DND-41 (cell line): Measurements from ENCODE around the gene HTT-AS.

Experiments used
- EZH2 ChIP-seq: IDR thresholded peaks from 3 replicates; pipeline ENCODE4 v1.6.1; 2012; ENCODE audit warnings: borderline replicate concordance, low read depth, mild to moderate bottlenecking, moderate library complexity, low read length, inconsistent platforms; ENCODE audit not compliant: severe bottlenecking
- TF ChIP-seq, protein P1 (sequence below): IDR thresholded peaks from 2 replicates; pipeline ENCODE4 v1.5.1; 2012; ENCODE audit warnings: borderline replicate concordance, low read length, moderate library complexity, mild to moderate bottlenecking; ENCODE audit not compliant: poor library complexity, severe bottlenecking; ENCODE audit errors: extremely low read depth

DNA sequence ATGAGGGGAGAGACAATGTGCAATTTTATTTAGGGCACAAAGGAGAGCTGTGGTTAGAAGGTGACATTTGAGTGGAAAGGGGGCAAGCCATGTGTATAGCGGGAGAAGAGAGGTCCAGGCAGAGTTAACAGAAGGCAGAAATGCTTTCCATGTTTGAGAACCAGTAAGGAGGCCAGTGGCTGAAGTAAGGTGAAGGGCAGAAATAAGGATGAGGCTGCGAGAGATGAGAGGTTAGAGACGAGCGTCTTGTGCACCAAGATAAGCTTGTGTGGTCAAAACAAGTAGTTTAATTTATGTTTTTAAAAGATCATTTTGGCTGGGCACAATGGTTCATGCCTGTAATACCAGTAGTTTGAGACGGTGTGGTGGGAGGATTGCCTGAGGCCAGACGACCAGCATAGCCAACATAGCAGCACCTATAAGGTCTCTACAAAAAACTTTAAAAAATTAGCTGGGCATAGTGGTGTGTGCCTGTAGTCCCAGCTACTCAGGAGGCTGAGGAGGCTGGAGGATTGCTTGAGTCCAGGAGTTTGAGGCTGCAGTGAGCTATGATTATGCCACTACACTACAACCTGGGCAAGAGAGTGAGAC, 8.7 kb upstream of the HTT-AS start:
- no peak for TF ChIP-seq EZH2
- TF ChIP-seq, protein P1, sequence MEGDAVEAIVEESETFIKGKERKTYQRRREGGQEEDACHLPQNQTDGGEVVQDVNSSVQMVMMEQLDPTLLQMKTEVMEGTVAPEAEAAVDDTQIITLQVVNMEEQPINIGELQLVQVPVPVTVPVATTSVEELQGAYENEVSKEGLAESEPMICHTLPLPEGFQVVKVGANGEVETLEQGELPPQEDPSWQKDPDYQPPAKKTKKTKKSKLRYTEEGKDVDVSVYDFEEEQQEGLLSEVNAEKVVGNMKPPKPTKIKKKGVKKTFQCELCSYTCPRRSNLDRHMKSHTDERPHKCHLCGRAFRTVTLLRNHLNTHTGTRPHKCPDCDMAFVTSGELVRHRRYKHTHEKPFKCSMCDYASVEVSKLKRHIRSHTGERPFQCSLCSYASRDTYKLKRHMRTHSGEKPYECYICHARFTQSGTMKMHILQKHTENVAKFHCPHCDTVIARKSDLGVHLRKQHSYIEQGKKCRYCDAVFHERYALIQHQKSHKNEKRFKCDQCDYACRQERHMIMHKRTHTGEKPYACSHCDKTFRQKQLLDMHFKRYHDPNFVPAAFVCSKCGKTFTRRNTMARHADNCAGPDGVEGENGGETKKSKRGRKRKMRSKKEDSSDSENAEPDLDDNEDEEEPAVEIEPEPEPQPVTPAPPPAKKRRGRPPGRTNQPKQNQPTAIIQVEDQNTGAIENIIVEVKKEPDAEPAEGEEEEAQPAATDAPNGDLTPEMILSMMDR: no peak
